Measurements from ENCODE around the gene CARD19.
"Not testable (repeated sequence)": the region's sequence is repeated elsewhere in the genome, so short reads cannot be mapped to it uniquely, and the experiment has no call there.

CARD19 gene

DNA sequence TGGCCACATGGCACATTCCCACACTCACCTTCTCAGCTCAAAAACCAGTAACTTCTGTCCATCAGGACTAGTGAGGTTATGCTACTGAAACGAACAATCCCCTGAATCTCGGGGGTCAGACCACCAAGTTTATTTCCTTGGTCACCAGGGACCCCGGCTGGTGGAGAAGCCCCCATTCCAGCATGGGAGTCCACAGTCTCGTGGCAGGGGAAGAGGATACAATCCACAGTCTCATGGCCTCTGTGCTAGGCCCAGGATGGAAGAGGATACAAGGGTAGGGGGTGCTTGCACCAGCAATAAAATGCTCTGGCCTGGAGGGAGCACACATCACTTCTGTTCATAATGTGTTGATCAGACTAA, 7.4 kb upstream of the CARD19 start:
- no peak for DNase-seq (ENCODE audit: low spot score)

DNA sequence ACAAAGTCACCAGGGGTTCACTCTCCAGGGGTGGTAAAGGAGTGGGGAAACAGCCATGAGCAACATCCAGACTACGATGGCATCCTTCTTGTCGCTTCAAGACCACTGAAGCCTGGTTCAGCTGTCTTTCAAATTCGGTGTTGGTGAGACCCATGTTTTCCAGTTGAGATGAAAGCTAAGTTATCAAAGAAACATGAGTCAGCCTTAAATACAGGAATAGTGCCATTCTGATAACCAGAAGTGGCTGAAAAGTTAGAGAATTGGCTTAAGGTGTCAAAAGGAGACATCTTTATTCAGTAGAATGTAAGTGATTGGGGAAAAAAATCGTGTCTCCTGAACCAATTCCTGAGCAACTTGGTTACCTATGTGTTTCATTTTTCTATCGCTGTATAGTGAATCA, 7.0 kb upstream of the CARD19 start:
- no peak for DNase-seq (ENCODE audit: low spot score)

DNA sequence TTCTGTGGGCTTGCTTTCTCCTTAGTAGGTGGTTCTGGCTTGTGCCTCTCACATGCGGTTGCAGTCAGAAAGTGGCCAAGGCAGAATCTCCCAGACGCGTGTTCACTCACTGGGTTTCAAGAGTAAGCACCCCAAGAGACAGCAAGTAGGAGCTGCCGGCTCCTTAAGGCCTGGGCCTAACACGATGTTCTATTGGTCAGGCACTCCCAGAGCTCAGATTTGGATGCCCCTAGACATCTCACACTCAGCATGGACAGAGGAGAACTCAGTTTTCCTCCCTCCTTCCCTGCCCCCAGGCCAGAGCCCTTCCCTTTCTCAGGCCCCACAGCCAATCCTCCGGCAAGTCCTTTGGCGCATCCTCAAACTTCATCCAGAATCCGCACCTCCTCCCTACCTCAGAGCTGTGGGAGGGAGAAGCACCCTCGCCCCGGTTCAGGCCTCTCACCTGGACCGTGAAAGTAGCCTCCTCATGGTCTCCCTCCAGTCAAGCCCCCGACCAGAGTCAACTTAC, 6.5 kb upstream of the CARD19 start:
- no peak for DNase-seq (ENCODE audit: low spot score)

DNA sequence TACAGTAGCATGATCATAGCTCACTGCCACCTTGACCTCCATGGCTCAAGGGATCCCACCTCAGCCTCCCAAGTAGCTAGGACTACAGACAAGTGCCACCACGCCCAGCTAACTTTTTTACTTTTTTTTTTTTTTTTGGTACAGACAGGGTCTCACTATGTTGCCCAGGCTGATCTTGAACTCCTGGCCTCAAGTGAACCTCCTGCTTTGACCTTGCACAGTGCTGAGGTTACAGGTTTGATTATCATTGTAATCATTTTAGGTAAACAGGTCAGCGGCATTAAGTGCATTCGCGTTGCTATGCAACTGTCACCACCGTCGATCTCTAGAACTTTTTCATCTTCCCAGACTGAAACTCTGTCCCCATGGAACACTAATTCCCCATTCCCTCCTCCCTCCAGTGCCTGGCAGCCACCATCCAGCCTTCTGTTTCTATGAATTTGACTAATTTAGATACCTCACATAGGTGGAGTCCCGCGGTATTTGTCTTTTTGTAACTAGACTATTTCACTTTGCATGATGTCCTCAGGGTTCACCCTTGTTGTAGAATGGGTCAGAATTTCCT, 5.8 kb upstream of the CARD19 start:
- DNase-seq (ENCODE audit: low spot score): no peak

DNA sequence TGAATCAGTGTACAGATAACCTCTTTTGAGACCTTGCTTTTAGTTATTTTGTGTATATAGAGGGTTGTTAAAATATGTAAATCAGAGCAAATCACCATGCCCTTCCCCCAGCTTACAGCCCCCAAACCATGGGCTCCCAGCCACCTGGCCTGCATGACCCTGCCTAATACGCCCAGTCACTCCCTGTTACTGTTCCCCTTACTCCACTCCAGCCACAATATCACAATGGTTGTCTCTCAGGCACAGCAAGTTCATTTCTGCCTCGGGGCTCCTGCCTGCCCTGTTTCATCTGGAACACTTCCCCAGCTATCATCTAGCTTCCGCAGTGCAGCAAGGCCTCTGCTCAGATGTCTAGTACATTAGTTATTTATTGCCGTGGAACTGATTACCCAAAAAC, 5.0 kb upstream of the CARD19 start:
- DNase-seq (ENCODE audit: low spot score): no peak

DNA sequence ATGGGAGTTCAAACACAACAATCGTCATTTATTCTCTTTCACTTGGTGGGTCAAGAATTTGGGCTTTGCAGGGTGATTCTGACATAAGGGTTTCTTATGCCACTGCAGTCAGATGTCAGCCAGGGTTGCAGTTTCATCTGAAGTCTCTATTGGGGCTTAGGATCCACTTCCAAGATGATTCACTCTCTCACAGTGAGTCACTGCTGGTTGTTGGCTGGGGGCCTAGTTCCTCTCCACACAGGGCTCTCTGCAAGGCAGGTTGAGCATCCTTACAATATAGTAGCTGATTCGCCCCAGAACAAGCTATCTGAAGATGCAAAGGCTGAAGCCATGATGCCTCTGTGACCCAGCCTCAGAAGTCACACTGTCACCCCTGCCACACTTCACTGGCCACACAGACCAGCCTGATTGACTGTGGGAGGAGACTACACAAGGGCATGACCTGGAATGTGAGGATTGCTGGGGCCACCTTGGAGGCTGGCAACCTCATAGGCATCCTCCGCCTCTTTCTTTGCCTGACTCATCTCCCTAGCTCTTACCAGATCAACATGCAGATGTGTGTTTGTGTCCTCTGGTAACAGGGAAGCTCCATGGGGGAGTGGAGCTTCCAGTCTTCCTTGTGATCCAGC, 4.5 kb upstream of the CARD19 start:
- DNase-seq (ENCODE audit: low spot score): peak; percentile 95

DNA sequence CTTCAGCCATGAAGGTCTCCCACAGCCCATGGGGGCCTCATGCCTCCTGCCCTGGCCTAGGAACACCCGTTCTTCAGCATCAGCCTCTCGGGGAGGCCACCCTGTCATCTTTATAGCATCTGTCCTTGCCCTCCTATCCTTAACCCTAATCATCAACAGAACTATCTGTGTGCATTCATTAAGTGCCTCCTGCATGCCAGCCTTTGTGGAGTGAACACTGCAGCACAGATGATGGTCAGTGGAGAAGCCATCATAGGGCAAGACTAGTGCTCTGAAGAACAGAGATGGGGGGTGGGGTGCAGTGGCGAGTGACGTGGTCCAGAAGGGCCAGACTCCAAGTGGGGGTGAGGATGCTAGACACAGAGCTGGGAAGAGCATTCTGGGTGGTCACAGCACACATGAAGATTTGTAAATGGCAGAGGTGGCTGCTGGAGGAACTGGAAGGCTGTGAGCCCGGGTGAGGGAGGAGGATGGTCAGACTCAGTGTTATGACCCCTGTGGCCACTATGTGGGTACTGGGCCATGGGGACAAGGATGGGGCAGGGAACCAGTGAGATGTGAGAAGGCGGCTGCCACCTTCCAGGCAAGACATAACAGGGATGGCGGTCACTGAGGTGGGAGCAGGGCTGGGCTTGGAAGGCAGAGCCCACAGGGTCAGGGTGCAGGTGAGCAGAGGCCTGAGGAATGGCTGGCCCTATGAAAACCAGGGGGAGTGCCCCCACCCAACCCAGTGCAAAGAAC, 3.6 kb upstream of the CARD19 start:
- DNase-seq (ENCODE audit: low spot score): no peak

DNA sequence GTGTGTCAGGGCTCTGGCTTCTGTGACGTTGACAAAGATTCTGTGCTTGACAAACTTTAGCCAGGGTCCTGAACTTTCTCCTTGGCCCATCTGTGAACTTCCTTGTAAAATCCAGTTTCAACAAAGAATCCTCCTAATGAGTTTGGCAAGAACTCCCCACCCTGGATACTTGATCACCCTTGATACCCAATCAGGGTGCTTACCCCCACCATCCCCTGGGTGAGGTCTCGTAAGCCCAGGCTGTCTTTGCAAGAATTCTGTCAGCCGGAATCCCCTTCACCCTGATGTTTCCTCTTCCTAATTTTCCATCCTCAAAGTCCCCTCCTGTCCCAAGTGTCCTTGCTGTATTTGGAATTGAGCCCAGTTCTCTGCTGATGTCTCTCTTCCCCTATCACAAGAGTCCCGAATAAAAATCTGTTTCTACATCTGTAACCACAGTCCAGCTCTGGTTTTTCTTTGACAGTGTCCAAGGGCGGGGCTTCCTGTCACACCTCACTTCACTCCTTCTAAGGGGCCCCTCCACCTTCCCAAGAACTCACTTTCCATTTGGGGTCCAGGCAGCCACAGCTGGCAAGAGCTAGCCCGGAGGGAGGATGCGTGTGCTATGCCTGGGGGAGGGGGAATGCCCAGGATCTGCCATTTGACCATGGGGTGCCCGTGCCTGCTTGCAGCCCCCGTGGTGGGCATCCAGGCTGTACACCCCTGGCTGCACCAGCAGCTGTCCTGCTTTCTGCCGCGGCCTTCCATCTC, 2.7 kb upstream of the CARD19 start:
- DNase-seq (ENCODE audit: low spot score): no peak

DNA sequence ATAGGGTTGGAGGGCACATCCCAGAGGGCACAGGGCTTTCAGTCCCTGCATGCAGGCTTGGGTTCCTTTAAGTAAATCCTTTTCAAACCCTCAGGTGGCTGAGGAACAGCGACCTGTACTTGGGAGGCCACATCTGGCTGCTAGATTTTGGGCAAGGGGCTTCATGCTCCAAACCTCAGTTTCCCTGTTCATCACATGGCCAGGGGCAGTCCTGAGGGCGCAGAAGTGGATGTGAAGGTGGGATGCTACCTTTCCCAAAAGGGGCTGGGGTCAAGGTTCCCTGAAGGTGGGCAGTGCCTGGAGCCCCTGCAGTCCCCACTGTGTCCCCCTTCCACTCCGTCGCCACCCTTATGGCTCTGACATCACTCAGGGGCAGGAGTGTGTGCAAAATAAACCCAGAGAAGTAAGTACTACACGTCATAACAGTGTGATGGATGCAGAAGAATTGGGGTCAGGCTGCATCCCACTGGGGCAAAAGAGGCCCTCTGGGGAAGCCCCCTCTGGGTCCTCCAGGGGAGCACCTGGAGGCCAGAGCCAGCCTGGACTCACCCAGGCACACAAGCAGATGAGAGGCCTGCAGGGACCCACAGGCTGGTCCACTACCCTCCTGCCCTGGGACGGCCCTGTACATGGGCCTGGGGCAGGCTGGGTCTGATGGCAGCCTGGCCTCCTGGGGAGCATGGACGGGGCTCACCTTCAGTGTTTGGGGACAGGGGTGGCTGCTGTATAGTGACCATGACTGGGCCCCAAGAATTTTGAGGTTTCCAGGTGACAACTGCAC, 1.9 kb upstream of the CARD19 start:
- no peak for DNase-seq (ENCODE audit: low spot score)

DNA sequence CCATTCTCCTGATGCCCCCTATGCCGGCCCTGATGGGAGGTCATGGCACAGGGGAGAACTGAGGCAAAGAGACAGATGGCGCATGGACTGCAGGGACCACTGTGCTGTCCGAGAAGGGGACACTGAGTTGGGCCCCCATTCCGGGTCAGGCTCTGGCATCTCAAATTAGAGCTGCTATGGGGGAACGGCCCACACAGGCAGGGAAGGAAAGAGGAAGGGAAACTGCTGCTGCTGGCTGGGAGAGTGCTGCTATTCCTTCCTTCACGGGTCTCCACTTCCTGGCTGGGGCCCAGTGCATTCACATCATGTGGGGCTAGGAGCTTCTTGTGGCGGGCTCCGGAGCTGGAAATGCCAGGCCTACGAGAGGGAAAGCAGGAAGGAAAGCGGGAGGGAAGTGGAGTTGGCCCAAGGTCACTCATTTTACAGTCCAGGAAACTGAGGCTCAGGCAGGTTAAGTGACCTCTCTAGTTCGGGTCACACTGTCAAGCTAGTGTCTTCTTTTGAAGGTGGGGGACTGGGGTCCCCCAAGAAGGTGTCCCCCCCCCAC, 1.3 kb upstream of the CARD19 start:
- DNase-seq (ENCODE audit: low spot score): peak; percentile 27

DNA sequence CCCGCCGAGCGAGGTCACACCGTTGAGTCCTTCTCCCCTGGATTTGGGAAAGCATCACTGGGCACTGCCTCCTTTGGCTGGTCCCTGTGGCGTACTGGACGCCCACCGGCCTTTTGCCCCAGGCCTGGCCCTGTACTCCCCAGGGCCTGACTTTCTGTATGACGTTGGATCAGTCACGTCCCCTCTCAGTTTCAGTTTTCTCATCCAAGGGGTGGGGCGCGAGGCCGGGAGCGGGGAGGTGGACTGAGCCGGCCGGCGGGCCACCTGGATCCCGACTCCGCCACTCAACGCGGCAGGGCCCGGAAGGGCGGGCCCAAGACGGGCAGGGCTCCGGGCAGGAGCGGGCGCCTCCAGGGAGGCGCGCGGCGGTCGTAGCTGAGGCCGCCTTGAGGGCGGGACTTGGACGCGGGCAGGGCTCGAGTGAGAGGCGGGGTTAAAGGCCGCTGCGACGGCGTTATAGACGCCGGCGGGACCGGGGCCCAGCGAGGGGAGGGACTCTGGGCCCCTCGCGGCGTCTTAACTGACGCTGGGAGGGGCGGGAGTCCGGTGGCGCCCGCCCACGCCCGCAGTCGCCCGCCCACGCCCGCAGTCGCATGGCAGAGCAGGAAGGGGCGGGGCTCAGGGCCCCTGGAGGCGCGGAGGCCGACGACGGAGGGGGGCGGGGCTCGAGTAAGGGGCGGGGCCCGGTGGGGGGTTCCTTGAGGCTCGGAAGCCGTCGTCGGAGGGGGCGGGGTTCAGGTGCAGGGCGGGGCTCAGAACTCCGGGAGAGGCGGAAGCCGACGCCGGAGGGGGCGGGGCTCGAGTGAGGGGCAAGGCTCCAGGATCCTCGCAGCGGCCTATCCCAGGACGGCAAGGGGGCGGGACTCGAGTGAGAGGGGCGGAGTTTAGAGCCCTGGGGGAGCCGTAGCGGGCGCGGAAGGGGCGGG, 549 bp upstream of the CARD19 start:
- DNase-seq (ENCODE audit: low spot score): peak; percentile 99

DNA sequence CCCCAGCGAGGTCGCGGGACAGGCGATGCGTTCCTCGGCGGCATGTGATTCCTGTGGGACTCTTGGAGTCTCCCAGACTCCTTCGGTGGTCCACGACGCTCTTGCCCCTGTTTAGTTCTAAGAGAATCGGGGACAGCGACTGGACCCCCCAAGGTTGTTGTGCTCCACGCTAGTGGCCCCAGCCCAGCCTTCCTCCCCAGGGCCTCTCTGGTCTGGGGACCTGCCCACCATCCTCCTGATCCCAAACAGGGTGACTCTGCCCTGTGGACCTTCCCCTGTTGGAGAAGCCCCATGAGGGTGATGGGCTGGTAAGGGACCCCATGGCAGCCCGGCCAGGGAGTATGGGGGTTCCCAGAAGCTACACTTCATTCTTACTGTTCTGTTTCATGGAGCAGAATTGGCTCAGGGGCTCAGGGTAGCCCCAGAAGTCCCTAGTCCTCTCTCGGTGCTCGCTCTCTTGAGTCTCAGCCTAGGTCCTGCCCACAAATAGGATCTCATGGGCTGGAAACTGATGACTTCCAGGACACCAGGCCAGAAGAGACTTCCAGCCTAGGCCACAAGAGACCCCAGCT, 880 bp downstream of the CARD19 start:
- DNase-seq (ENCODE audit: low spot score): peak; percentile 37

DNA sequence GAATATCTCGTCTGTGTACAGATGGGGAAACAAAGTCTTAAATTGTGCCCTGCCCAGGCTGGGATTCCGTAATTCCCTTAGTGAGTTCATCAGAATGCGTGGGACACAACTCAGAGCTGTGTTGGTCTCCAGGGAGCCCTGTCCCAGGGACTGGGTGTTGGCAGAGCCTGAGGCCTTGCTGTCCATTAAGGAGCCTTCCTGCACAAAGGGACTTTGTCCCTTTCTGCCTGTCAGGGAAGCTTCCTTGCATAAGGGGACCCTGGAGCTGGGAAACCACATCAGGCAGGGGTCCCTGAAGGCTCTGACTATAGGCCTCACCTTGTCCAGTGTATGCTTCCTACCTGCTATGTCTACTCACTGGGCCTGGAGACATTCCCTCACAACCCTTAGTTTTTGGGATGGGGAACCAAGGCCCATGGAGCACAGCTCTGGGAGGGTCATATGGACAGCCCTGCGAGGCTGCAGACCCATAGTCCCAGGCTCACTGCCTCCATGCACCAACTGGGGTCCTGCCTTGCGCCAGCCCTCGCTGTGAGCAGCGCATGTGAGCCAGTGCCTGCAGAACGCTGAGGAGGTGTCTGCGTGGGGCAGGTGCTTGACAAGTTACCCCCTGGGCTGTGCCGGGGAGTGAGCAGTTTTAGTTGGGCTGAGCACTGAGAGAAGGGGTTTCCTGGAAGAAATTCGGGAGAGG, 1.6 kb downstream of the CARD19 start:
- no peak for DNase-seq (ENCODE audit: low spot score)

DNA sequence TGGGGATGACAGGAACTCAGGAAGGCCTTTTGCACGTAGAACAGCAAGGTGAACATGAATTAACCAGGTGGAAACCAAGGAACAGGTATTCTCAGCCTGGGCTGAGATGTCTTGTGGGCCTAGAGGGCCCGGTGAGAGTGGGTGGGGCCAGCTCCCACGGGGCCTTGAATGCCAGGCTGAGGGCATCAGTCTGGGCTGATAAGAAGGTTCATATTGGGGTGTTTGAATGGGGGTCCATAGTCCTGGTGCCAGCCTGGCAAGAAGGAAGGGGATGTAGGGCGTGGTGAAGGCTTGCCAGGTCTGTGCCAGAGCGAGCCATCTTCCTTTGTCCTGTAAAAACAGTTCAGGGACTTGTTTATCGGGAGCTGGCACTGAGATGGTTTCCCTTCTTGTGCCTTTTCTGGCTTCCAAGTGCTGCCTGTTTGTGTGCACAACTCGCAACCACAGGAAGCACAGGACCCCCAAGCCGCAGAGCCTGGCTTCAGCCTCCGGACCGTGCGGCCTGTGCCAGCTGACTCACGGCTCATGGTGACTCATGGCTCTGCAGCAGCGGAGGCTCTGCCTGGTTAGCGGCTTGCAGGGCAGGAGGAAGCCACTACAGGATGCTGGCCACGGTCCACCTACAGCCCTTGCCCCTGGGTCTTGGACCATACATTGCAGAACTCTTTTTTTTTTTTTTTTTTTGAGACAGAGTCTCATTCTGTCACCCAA, 2.4 kb downstream of the CARD19 start:
- DNase-seq (ENCODE audit: low spot score): peak; percentile 96

DNA sequence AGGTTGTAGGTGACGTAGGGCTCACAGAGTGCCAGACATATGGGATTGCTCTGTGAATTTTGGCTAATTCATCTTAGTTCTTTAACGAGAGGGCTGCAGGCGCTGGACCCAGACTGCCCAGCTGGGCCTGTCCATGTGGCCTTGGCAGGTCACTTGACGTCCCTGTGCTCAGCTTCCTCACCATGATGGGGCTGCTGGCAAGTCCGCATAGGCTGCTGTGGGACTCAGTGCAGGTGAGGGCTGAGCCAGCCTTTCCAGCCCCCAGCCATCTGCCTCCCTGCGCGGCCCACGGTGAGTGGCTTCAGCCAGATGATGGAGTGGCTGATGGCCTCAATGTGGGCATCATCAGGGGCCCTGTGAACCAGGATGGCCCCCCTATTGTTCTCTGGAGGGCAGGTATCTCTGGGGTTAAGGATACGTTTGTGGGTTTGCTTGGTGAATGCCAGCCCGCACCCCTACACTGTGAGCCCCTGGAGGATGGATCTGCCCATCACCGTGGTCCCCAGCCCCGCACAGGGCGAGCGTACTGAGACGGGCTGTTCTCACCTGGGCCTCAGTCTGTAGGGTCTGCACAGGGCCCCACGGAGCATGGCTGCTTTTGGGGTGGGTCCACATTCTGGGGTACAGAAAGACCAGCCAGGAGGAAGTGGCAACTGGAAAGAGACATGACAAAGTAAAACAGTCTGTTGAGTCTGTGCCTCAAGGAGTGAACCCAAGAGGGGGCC, 3.7 kb downstream of the CARD19 start:
- no peak for DNase-seq (ENCODE audit: low spot score)

DNA sequence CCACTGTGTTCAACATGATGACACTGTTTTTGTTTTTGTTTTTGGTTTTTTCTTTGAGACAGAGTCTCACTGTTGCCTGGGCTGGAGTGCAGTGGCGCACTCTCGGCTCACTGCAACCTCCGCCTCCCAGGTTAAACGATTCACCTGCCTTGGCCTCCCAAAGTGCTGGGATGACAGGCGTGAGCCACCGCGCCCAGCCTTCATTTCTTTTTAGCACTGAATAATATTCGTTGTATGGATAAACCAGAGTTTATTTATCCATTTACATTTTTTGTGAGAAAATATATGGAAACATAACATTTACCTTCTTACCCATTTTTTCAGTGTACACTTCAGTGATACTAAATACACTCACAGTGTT, 4.2 kb downstream of the CARD19 start:
- no peak for DNase-seq (ENCODE audit: low spot score)

DNA sequence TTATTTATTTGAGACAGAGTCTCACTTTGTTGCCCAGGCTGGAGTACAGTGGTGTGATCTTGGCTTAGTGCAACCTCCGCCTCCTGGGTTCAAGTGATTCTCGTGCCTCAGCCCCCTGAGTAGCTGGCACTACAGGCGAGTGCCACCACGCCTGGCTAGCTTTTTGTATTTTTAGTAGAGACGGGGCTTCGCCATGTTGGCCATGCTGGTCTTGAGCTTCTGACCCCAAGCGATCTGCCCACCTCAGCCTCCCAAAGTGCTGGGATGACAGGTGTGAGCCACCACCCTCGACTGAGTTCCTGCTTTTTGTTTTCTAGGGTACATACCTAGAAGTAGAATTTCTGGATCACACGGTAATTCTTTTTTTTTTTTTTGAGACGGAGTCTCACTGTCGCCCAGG, 5.1 kb downstream of the CARD19 start:
- not testable (repeated sequence) for DNase-seq (ENCODE audit: low spot score)

DNA sequence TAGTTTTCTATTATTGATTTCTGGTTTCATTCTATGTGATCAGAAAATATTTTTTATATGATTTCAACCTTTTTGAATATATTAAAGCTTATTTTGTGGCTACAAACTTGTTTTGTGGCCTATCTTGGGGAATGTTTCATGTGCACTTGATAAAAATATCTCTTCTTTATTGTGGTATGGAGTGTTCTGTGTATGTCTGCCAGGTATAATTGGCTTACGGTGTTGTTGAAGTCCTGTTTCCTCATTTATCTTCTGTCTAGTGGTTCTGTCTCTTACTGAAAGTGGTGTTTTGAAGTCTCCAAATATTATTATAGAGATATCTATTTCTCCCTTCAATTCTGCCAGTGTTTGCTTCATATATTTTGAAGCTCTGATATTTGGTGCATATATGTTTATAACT, 9.6 kb downstream of the CARD19 start:
- DNase-seq (ENCODE audit: low spot score): no peak

Measured in RKO (cell line).